A673 (cell line): ENCODE data around the gene LIMS1.
"Not testable (repeated sequence)": the region's sequence is repeated elsewhere in the genome, so short reads cannot be mapped to it uniquely, and the experiment has no call there.

Experiments used
- CTCF ChIP-seq: fragments of 300-800, 200-600 bp; sonication (generic); conservative IDR thresholded peaks from 2 replicates; pipeline ENCODE4 v1.5.1; 2017; ENCODE audit warnings: low read depth, mild to moderate bottlenecking, antibody characterized with exemption, low read length, moderate library complexity, mixed read lengths
- EZH2 ChIP-seq: fragments of 200-600 bp; sonication (generic); IDR thresholded peaks from 2 replicates; pipeline ENCODE4 v1.6.1; 2017; ENCODE audit warnings: borderline replicate concordance, low read depth, mild to moderate bottlenecking, mixed read lengths, antibody characterized with exemption, low read length; ENCODE audit not compliant: poor library complexity, severe bottlenecking

DNA sequence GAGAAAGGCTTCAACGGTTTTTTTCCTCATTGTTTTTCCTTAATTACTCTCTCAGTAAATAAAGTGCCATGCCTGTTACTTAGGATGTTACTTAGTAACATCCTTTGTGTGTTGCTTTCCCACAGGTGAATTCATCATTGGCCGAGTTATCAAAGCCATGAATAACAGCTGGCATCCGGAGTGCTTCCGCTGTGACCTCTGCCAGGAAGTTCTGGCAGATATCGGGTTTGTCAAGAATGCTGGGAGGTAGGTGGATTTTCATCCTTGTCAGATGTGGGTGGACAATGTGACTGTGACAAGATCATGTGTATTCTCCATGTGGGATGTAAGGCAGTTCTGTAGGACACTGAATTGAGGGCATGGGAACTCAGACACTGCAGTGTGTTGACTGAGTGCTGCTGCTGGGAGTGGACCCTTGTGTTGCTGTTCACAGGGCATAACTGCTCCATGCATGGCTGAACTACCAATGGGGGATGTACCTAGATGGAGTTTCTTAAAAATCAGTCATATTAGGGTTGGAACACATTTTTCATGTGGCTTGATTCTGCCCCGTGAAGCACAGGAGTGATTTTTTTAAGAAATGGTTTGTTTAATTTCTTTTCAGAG is 138.0 kb downstream of the LIMS1 start:
- TF ChIP-seq CTCF, EZH2: not testable (repeated sequence)
